GM21515 (cell line): ENCODE measurements around the gene TBC1D5.
"Not testable (repeated sequence)": the region's sequence is repeated elsewhere in the genome, so short reads cannot be mapped to it uniquely, and the experiment has no call there.

ENCODE experiments used
- ATAC-seq: cut with Tn5 transposase; IDR thresholded peaks from one replicate; pipeline ENCODE4 v1.9.1; 2021; ENCODE audit not compliant: unreplicated experiment

The TBC1D5 gene

GRCh38 chr3:17372362-17373210 lies 369.8 kb downstream of the TBC1D5 start:
- no peak for ATAC-seq

DNA sequence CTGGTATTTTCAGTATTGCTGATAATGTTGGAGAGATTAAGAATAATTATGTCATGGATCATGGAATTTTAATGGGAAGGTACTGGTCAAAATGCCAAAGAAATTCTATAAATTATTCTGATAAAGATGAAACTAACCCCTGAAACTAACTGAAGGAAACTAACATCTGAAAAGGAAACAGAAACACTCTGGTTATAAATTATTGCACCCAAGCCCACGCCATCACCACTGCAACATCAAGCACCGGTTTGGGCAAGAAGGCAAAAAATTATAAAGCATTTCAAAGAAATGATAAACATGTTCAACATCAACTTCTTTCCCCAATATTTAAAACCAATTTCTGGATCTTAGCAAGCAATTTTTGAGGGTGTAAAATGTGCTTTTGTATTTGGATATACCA lies 372.5 kb downstream of the TBC1D5 start:
- ATAC-seq: no peak

- no peak for ATAC-seq
Measured at GRCh38 chr3:17367171-17367570, 375.3 kb downstream of the TBC1D5 start.

GRCh38 chr3:17360991-17361390 lies 381.4 kb downstream of the TBC1D5 start:
- ATAC-seq: no peak

DNA sequence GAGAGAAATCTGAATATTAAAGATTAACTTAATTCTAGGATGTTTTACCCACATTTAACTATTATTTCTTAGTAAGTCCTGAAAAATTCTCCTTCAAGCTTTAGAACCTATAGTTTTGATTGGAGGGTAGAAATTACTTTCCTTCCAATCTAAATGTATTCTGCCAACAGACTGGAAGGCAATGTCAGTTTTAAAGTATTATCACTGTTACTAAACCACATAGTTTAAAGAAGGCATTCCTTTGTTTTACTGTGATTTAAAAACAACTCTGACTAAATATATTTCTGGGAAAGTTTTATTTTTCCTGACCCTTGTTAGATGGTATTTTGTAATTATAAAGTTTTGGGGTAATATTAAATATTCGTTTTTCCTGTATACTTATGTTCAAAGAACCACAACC lies 382.5 kb downstream of the TBC1D5 start:
- ATAC-seq: no peak

- no peak for ATAC-seq
Measured at GRCh38 chr3:17357035-17357710, 385.3 kb downstream of the TBC1D5 start.

GRCh38 chr3:17356585-17356984 lies 385.8 kb downstream of the TBC1D5 start:
- ATAC-seq: no peak

DNA sequence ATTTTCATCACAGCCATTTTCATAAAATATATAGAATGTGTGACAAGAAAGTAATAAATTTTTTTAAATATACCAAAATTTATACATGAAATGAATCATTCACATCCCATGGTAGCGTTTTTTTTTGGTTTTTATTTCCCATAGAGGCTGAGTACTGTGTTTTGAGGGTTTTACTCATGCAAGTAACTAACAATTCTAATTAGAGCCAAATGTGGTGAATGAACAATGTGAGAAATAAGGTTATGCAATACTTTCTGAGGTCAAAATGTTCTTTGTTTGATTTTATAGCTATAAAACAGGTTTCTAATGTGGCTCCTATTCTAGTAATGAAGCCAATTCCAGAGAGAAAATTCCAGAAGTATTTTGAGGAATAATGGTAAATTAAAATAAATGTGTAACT lies 386.8 kb downstream of the TBC1D5 start:
- ATAC-seq: no peak

DNA sequence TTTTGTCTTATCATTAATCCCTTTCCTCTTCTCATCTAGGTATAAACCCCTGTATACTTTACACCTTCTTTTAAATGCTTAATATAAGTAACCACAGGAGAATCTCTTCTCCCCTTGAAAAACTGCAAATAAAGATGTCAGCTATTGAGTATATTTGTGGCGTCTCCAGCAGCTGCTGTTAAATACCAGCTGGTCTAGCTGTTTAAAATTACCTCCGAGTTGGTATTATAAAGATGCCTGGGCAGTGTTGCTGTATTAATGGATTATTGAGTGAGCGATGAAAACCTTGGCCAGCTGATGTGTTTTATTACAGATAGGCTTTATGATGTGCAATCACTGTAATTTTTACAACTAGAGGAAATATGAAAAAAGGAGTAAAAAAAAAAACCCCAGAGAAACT lies 388.1 kb downstream of the TBC1D5 start:
- no peak for ATAC-seq

GRCh38 chr3:17352620-17353019 lies 389.8 kb downstream of the TBC1D5 start:
- ATAC-seq: no peak

DNA sequence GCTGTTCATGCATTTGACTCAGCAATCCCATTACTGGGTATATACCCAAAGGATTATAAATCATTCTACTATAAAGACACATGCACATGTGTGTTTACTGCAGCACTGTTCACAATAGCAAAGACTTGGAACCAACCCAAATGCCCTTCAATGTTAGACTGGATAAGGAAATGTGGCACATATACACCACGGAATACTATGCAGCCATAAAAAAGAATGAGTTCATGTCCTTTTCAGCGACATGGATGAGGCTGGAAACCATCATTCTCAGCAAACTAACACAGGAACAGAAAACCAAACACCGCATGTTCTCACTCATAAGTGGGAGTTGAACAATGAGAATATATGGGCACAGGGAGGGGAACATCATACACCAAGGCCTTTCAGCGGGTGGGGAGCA lies 391.2 kb downstream of the TBC1D5 start:
- not testable (repeated sequence) for ATAC-seq

DNA sequence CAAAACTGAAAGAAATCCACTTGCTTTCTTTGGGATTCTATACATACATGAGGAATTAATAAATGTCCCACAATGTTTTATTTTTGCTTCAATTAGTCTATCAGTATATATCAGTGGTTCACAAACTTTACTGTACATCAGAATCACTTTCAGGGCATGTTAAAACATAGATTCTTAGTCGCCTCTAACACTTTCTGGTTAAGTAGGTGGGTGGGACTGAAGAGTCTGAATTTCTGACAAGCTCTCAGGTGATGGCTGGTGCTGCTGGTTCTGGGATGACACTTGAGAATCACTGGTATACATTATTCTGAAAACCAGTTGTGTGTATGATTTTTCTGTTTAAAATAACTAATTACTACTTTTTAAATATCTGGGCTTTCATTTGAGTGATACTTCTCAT lies 393.3 kb downstream of the TBC1D5 start:
- no peak for ATAC-seq

DNA sequence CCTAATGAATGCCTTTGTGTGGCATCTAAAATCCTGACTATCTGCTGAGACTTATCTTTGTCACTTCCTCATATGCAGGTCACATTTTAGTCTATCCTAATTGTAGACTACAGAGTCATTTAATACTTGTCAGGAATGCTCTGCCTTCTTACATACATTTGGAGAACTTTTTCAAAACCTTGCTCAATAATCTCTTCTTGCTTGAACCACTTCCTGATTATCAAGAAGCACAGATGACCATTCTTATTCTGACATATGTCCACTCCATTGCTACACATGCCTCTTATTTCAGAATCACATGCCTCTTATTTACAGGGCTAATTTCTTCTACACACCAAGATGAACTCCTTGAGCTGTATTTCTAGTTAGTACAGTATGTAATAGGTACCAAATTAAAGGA lies 400.3 kb downstream of the TBC1D5 start:
- no peak for ATAC-seq

DNA sequence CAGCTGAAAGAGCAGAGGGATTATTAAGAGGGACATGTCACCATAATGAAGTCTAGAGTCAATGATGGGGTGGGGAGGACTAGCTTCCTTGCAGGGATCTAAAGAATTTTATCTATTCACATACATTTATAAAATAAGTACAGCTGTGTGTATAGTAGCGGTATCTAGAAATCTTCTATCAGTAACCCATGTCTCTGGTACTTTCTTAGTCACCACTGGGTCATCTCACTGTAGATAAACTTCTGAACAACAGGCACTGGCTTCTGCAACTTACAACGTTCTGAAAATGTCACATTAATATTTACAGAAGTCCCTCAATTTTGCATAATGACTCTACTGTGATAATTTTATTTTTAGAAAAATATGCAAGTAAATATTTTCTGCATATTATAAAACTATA lies 401.7 kb downstream of the TBC1D5 start:
- ATAC-seq: no peak

DNA sequence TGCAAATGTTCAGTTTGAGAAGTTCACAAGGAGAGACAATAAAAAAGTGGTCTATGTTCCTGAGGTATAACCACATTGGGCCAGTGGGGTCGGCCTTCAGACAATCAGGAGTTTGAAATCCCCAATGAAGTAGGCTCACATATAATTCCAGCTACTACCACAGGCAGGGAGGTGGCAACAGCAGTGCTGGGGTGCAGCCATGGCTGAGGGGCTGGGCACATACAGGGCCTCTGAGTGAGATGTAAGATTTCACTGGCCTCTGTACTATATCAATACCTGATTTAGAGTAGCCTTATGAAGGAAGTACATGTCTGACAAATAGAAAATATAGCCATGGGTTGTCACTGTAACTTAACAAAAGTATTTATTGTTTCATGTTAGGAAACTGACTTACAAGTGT lies 402.2 kb downstream of the TBC1D5 start:
- no peak for ATAC-seq

- ATAC-seq: no peak
Measured at GRCh38 chr3:17339132-17339575, 403.3 kb downstream of the TBC1D5 start.

GRCh38 chr3:17336291-17336690 lies 406.1 kb downstream of the TBC1D5 start:
- ATAC-seq: no peak

DNA sequence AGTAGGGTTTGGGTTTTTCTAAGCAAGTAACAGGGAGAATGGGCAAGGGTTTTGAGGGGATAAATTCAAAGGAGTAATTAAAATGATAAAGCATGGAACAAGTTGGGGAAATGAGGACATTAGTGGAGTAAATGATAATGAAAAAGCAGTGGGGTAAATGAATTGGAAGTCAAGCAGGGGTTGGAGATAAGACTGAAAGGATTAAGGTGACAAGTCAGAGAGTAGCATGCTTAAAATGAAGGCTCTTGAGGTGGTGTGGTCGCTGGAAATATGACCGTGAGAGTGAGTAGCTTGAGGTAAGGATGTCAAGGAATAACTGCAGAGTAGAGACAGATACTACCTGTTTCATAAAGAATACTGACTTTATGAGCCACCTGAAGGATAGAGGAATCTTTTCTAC lies 408.5 kb downstream of the TBC1D5 start:
- no peak for ATAC-seq

GRCh38 chr3:17333446-17333845 lies 409.0 kb downstream of the TBC1D5 start:
- ATAC-seq: no peak

GRCh38 chr3:17330660-17331059 lies 411.8 kb downstream of the TBC1D5 start:
- no peak for ATAC-seq

GRCh38 chr3:17329927-17330326 lies 412.5 kb downstream of the TBC1D5 start:
- no peak for ATAC-seq

- ATAC-seq: peak; percentile 62
Measured at GRCh38 chr3:17322106-17322793, 420.2 kb downstream of the TBC1D5 start.
